Astrocyte (in vitro differentiated cells and primary cell): ENCODE results near the gene SSH2. TPM values are rescaled to one million over a fixed set of nuclear protein-coding genes. Genes with fewer than 3 reads are reported as not detected.

ENCODE experiments used
- DNase-seq: peaks from one replicate; pipeline ENCODE4 v3.0.0-alpha.2; 2010; ENCODE audit warnings: low read depth
- FAIRE-seq: peaks from 2 replicates; lab custom pipeline; 2011; peaks lifted over from hg19 to GRCh38; lab: Jason Lieb, UNC
- H2AFZ ChIP-seq: 2 replicates; pipeline ENCODE4 v1.6.0; 2012; ENCODE audit warnings: low read depth, low read length, inconsistent platforms
- H3K27ac ChIP-seq: 2 replicates; pipeline ENCODE4 v1.5.1; 2011; ENCODE audit warnings: low read depth, low read length, inconsistent platforms
- H3K27me3 ChIP-seq: 2 replicates; pipeline ENCODE4 v1.6.0; 2011; ENCODE audit warnings: low read length, inconsistent platforms; ENCODE audit not compliant: insufficient read depth
- H3K36me3 ChIP-seq: 2 replicates; pipeline ENCODE4 v1.5.1; 2011; ENCODE audit warnings: low read length, inconsistent platforms; ENCODE audit not compliant: insufficient read depth
- H3K4me1 ChIP-seq: 2 replicates; pipeline ENCODE4 v1.5.1; 2011; ENCODE audit warnings: low read length, inconsistent platforms; ENCODE audit not compliant: insufficient read depth
- H3K4me2 ChIP-seq: 2 replicates; pipeline ENCODE4 v1.6.0; 2012; ENCODE audit warnings: low read length, inconsistent platforms
- H3K4me3 ChIP-seq: 2 replicates; pipeline ENCODE4 v1.5.1; 2011; ENCODE audit warnings: low read depth, mild to moderate bottlenecking, low read length, inconsistent platforms; ENCODE audit not compliant: insufficient read depth
- H3K79me2 ChIP-seq: 2 replicates; pipeline ENCODE4 v1.6.0; 2012; ENCODE audit warnings: mild to moderate bottlenecking, low read length, inconsistent platforms; ENCODE audit not compliant: insufficient read depth
- H3K9ac ChIP-seq: 2 replicates; pipeline ENCODE4 v1.6.0; 2012; ENCODE audit warnings: mild to moderate bottlenecking, low read length, inconsistent platforms
- H3K9me3 ChIP-seq: 2 replicates; pipeline ENCODE4 v1.5.1; 2012; ENCODE audit warnings: low read depth, mild to moderate bottlenecking, low read length, inconsistent platforms; ENCODE audit not compliant: insufficient read depth
- H4K20me1 ChIP-seq: 2 replicates; pipeline ENCODE4 v1.6.0; 2012; ENCODE audit warnings: low read length, inconsistent platforms; ENCODE audit not compliant: insufficient read depth
- H3K27ac Mint-ChIP-seq: one replicate; pipeline ENCODE4 v1.8.0; 2021; ENCODE audit warnings: mild to moderate bottlenecking, mixed read lengths; ENCODE audit not compliant: unreplicated experiment
- H3K27me3 Mint-ChIP-seq: one replicate; pipeline ENCODE4 v1.8.0; 2021; ENCODE audit warnings: low read depth, mixed read lengths; ENCODE audit not compliant: unreplicated experiment
- H3K36me3 Mint-ChIP-seq: one replicate; pipeline ENCODE4 v1.8.0; 2021; ENCODE audit warnings: low read depth, mixed read lengths; ENCODE audit not compliant: unreplicated experiment
- H3K4me1 Mint-ChIP-seq: one replicate; pipeline ENCODE4 v1.8.0; 2021; ENCODE audit warnings: low read depth, mixed read lengths; ENCODE audit not compliant: unreplicated experiment
- H3K4me3 Mint-ChIP-seq: one replicate; pipeline ENCODE4 v1.8.0; 2021; ENCODE audit warnings: mild to moderate bottlenecking, moderate library complexity, mixed read lengths; ENCODE audit not compliant: unreplicated experiment
- H3K9me3 Mint-ChIP-seq: one replicate; pipeline ENCODE4 v1.8.0; 2021; ENCODE audit warnings: mild to moderate bottlenecking, mixed read lengths; ENCODE audit not compliant: unreplicated experiment
- EZH2 ChIP-seq: IDR thresholded peaks from 2 replicates; pipeline ENCODE4 v1.6.1; 2012; ENCODE audit warnings: mild to moderate bottlenecking, low read length, inconsistent platforms; ENCODE audit not compliant: insufficient read depth
- total RNA-seq: library from RNA; stranded (reverse); gene quantifications from 2 replicates; pipeline ENCODE4 v1.2.1, GENCODE V29; 2021
- TF ChIP-seq, protein P1 (sequence below): IDR thresholded peaks from 2 replicates; pipeline ENCODE4 v1.5.1; 2011; ENCODE audit warnings: low read depth, mild to moderate bottlenecking, inconsistent platforms, low read length, moderate library complexity; ENCODE audit not compliant: insufficient read depth

The SSH2 gene
- total RNA-seq, 1 donor from 2014 or later = 31.1 TPM

DNA sequence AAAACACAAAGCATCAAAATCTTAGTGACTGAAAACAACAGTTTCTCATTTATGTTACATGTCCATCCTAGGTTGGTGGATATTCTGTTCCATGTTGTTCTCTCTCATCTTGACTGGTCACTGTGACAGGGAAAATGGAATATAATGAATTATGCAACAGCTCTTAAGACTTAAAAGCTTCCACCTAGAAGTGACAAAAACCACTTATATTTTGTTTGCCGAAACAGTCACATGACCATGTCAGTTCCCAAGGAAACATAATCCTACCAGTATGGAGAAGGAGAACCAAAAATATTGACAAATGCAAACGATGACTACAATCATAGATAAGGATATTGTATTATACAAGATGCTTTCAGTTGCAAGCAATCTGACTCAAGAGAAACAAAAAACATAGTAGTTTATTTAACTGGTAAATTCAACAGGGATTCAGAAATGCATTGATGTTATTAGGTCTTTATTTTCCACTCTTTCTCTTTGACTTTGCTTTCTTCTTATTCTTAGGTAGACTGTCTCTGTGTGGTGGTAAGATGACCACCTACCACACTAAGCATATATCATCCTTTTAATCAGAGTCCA, 103.8 kb downstream of the SSH2 start:
- Mint-ChIP-seq H3K4me3 (no peak overlapping the region), H3K27ac (no peak overlapping the region), H3K27me3 (no peaks in the 10 kb centered on the region), H3K4me1 (peaks cover 4% of the 10 kb centered on the region), H3K36me3 (no peaks in the 10 kb centered on the region), H3K9me3 (no peaks in the 10 kb centered on the region)
- H3K4me3 ChIP-seq = no peak overlapping the region
- no peaks in the 10 kb centered on the region for H3K36me3 ChIP-seq
- H3K9me3 ChIP-seq = no peaks in the 10 kb centered on the region
- FAIRE-seq = no peak
- DNase-seq = no peak
- no peaks in the 10 kb centered on the region for H3K4me1 ChIP-seq
- H3K4me2 ChIP-seq = no peak overlapping the region
- no peaks in the 10 kb centered on the region for H3K79me2 ChIP-seq
- peaks cover 6% of the 10 kb centered on the region for H4K20me1 ChIP-seq
- TF ChIP-seq, protein P1, sequence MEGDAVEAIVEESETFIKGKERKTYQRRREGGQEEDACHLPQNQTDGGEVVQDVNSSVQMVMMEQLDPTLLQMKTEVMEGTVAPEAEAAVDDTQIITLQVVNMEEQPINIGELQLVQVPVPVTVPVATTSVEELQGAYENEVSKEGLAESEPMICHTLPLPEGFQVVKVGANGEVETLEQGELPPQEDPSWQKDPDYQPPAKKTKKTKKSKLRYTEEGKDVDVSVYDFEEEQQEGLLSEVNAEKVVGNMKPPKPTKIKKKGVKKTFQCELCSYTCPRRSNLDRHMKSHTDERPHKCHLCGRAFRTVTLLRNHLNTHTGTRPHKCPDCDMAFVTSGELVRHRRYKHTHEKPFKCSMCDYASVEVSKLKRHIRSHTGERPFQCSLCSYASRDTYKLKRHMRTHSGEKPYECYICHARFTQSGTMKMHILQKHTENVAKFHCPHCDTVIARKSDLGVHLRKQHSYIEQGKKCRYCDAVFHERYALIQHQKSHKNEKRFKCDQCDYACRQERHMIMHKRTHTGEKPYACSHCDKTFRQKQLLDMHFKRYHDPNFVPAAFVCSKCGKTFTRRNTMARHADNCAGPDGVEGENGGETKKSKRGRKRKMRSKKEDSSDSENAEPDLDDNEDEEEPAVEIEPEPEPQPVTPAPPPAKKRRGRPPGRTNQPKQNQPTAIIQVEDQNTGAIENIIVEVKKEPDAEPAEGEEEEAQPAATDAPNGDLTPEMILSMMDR = no peak
- TF ChIP-seq EZH2 = no peak
- H2AFZ ChIP-seq = no peak overlapping the region
- H3K27ac ChIP-seq = no peak overlapping the region
- no peaks in the 10 kb centered on the region for H3K27me3 ChIP-seq
- no peak overlapping the region for H3K9ac ChIP-seq

DNA sequence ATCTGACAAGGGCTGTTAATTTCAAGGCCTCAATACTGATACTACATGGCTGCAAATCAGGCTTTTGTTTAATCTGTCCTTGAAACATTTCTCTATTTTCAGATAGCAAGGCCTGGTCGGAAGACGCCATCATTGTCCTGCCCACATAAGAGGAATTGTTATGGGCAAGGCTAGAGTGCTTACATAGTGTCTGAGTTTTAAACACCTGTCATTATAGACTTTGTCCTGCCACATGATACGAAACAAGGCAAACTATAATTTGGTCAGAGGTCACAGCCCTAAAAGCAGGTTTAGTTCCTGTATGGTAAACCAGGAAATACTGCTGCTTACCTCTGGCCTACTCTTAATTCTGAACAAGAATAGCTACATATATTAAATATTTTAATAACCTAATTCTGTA, 104.4 kb downstream of the SSH2 start:
- H3K4me2 ChIP-seq = no peak overlapping the region
- H3K4me3 Mint-ChIP-seq = no peak overlapping the region
- FAIRE-seq = no peak

DNA sequence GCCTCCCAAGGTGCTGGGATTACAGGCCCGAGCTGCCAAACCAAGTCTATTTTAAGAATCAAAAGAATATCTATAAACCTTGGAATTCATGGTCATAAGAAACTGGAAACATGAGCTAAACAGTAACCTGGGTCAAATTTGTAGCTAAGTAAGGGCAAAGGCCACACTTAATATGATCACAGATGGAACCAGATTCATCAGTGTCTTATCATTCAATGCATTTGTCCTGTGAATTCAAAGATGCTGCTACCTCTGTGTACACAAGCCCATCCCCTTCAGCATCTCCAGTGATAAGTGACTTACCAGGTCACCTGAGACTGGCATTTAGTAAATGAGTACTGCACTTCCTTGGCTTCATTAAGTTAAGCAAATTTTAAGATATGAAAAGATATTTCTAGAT, 108.1 kb downstream of the SSH2 start:
- Mint-ChIP-seq H3K9me3 (no peaks in the 10 kb centered on the region), H3K4me3 (no peak overlapping the region), H3K4me1 (no peaks in the 10 kb centered on the region), H3K27me3 (no peaks in the 10 kb centered on the region), H3K36me3 (no peaks in the 10 kb centered on the region), H3K27ac (no peak overlapping the region)
- Histone ChIP-seq H3K4me2 (no peak overlapping the region), H3K9ac (no peak overlapping the region), H3K79me2 (no peaks in the 10 kb centered on the region), H3K27ac (no peak overlapping the region), H2AFZ (no peak overlapping the region), H3K36me3 (no peaks in the 10 kb centered on the region), H3K4me1 (no peaks in the 10 kb centered on the region), H3K27me3 (no peaks in the 10 kb centered on the region), H3K4me3 (no peak overlapping the region), H3K9me3 (no peaks in the 10 kb centered on the region), H4K20me1 (peaks cover 5% of the 10 kb centered on the region)
- TF ChIP-seq EZH2 = no peak
- FAIRE-seq (no peak), DNase-seq (no peak)

More for the DNA sequence above, 104.4 kb downstream of the SSH2 start:
- H3K36me3 ChIP-seq = no peaks in the 10 kb centered on the region
- H3K9me3 ChIP-seq = no peaks in the 10 kb centered on the region
- Mint-ChIP-seq H3K4me1 (peaks cover 4% of the 10 kb centered on the region), H3K36me3 (no peaks in the 10 kb centered on the region), H3K27ac (no peak overlapping the region), H3K9me3 (no peaks in the 10 kb centered on the region), H3K27me3 (no peaks in the 10 kb centered on the region)
- DNase-seq = no peak
- no peaks in the 10 kb centered on the region for H3K79me2 ChIP-seq
- H3K27ac ChIP-seq = no peak overlapping the region
- no peak for TF ChIP-seq EZH2
- TF ChIP-seq, protein P1 = no peak
- H3K27me3 ChIP-seq = no peaks in the 10 kb centered on the region
- no peak overlapping the region for H3K9ac ChIP-seq
- H2AFZ ChIP-seq = no peak overlapping the region
- H3K4me3 ChIP-seq = no peak overlapping the region
- H4K20me1 ChIP-seq = peaks cover 6% of the 10 kb centered on the region
- no peaks in the 10 kb centered on the region for H3K4me1 ChIP-seq
